ENCODE results near the gene PSD.

DNA sequence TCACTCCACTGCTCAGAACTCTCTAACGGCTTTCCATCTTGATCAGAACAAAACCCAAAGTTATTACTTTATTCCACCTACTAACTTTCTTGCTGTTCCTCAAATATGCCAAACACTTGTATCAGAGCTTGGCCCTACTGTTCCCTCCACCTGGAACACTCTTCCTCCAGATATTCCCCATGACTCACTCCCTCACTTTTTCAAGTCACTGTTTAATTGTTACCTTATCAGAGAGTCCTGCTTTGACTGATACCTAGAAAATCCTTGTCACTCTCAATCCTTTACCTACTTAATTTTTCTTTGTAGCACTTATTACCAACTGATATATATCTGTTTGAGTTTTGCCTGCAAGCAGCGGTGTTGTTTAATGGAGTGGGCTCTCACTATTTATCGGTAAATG lies 28.7 kb downstream of the PSD start:
- TF ChIP-seq EZH2 (IDR thresholded peaks at IDR 0.05; ENCODE audit: low read depth) (no peak), CTCF (conservative IDR thresholded peaks at IDR 0.05) (no peak)

Data from PC-9 (cell line).